Fibroblast of pulmonary artery (primary cell): Measurements from ENCODE around the gene NOS3.
A peak's percentile ranks its signal among the peaks of the same experiment; 100 is the strongest.

Experiments
- DNase-seq: peaks from one replicate; pipeline ENCODE4 v3.0.0-alpha.2; 2010; ENCODE audit warnings: low read depth
- H3K4me3 ChIP-seq: replicated peaks from 2 replicates; pipeline ENCODE4 v1.5.1; 2011; ENCODE audit warnings: low read depth, mild to moderate bottlenecking, control low read depth, low read length, moderate library complexity
- TF ChIP-seq, protein P1 (sequence below): IDR thresholded peaks from 2 replicates; pipeline ENCODE4 v1.5.1; 2011; ENCODE audit warnings: mild to moderate bottlenecking, control low read depth, low read length, inconsistent platforms; ENCODE audit errors: missing control alignments

NOS3 gene

DNA sequence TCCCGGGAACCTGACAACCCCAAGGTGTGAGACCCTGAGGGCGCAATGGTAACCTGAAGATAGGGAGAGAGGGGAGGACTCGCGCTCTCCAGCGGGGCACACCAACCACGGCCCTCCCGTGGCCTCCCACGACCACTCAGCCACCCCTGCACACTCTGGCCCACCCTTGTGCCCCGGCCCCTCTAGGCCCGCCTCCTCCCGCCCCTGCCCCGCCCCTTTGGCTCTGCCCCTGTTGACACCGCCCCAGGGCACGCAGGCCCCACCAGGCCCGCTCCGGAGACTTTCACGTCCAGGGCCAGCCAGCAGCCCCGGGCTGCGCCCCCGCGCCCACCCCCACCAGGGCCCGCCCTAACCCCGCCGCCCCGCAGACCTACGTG lies 22.5 kb downstream of the NOS3 start:
- DNase-seq = no peak
- H3K4me3 ChIP-seq = no peak overlapping the region
- TF ChIP-seq, protein P1, sequence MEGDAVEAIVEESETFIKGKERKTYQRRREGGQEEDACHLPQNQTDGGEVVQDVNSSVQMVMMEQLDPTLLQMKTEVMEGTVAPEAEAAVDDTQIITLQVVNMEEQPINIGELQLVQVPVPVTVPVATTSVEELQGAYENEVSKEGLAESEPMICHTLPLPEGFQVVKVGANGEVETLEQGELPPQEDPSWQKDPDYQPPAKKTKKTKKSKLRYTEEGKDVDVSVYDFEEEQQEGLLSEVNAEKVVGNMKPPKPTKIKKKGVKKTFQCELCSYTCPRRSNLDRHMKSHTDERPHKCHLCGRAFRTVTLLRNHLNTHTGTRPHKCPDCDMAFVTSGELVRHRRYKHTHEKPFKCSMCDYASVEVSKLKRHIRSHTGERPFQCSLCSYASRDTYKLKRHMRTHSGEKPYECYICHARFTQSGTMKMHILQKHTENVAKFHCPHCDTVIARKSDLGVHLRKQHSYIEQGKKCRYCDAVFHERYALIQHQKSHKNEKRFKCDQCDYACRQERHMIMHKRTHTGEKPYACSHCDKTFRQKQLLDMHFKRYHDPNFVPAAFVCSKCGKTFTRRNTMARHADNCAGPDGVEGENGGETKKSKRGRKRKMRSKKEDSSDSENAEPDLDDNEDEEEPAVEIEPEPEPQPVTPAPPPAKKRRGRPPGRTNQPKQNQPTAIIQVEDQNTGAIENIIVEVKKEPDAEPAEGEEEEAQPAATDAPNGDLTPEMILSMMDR = no peak

DNA sequence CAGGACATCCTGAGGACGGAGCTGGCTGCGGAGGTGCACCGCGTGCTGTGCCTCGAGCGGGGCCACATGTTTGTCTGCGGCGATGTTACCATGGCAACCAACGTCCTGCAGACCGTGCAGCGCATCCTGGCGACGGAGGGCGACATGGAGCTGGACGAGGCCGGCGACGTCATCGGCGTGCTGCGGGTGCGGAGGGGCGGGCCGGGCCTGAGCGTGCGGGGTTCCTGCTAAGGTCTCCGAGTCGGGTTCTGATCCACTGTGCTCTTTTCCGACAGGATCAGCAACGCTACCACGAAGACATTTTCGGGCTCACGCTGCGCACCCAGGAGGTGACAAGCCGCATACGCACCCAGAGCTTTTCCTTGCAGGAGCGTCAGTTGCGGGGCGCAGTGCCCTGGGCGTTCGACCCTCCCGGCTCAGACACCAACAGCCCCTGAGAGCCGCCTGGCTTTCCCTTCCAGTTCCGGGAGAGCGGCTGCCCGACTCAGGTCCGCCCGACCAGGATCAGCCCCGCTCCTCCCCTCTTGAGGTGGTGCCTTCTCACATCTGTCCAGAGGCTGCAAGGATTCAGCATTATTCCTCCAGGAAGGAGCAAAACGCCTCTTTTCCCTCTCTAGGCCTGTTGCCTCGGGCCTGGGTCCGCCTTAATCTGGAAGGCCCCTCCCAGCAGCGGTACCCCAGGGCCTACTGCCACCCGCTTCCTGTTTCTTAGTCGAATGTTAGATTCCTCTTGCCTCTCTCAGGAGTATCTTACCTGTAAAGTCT lies 23.1 kb downstream of the NOS3 start:
- H3K4me3 ChIP-seq = peak overlapping the region; percentile 24
- TF ChIP-seq, protein P1 = no peak
- DNase-seq = peak; percentile 56

DNA sequence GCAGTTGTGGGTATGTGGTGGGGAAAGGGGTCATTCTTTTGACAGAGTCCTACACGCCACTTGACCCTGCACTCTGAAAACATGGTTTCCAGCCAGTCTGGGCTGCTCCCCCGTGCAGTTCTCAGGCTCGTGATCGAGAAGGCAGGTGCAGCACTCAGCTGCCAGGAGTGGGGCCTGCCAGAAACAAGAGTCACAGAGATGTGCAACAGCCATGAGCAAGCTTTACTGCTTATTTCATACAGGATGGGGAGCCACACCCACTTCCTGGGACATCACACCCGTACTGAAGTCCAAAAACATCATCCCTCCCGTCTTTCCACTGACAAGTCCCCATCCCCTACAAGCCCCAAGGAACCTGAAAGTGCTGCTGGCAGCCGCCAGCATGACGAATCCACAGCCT lies 24.1 kb downstream of the NOS3 start:
- no peak overlapping the region for H3K4me3 ChIP-seq
- no peak for DNase-seq
- TF ChIP-seq, protein P1 = no peak

DNA sequence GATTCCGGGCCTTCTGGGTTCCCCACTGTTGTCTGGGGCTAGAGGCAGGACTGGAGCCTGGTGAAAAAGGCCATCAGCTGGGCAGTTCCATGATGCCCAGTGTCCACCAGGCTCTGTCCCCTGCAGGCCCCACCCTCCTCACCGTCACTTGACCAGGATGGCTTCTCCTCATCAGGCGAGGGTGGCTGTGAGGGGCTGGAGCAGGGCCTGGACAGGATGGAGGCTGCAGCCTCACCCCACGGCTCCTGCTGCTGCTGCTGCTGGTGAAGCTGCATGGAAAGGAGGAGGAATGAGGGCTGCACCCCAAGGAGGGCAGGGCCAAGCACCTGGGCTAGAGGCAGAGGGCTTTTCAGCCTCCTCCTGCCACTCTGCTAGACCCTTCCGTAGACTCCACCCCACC lies 25.1 kb downstream of the NOS3 start:
- TF ChIP-seq, protein P1 = no peak
- DNase-seq = no peak
- no peak overlapping the region for H3K4me3 ChIP-seq

DNA sequence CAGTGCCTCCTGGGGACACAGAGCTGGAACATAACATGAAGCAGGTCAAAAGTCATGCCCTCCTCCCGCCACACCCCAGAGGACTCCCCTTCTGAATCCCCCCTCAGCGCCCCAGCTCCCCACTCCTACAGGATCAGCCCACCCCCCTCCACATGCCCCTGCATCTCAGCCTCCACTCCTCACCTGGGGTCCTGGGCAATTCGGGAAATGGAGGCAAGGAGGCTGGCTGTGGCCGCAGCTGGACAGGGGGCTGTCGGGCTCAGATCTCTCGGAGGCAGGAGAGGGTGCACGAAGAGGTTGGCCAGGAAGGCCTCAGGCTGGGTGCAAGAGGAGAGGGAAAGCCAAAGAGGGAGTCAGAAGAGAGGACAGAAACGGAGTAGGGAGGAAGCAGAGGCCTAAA lies 25.7 kb downstream of the NOS3 start:
- no peak overlapping the region for H3K4me3 ChIP-seq
- TF ChIP-seq, protein P1 = no peak
- no peak for DNase-seq

DNA sequence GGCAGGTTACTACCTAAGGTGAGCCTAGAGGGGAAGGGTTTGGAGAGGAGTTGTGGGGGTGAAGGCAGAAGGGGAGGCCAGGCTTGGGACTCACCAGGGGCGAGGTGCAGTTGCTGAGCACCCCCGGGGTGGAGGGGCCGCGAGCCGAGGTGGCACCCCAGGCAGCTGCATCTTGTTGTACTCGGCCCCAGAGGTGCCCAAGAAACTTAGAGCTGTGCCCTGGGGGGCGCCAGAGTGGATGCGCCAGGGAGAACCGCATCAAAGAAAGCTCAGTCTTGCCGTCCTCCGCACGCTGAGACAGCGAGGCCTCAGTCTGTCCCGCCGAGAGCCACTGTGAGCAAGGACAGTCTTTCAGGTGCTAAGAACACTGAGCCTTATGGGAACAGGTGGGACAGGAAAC lies 26.1 kb downstream of the NOS3 start:
- DNase-seq = no peak
- TF ChIP-seq, protein P1 = no peak
- H3K4me3 ChIP-seq = no peak overlapping the region

DNA sequence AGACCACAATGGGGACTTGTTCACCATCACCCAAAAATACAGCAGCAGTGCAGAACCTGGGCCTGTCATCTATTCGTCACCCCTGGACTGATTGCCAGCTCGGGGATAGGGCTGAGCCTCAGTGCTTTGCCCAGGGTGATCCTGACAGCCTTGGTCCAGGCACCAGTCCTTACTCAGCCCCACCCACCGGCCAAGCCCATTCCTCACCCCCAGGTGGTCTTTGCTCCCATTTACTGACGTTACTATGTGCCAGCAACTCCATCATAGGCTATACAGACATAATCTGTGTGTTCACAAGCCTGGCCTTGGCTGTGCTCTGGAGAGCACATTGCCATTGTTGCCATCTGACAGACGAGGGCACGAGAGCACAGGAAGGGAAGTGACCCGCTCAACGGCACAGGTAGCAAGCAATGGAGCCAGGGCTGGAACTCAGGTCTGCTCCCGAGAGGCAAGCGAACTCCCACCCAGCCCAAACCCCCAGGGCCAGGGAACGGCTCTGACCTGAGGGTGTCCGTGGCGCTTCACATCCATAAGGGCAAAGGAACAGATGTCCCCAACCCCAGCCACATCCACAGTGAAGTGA lies 26.6 kb downstream of the NOS3 start:
- H3K4me3 ChIP-seq = no peak overlapping the region
- no peak for DNase-seq
- TF ChIP-seq, protein P1 = no peak
